Measurements from ENCODE around the gene CHST7.

DNA sequence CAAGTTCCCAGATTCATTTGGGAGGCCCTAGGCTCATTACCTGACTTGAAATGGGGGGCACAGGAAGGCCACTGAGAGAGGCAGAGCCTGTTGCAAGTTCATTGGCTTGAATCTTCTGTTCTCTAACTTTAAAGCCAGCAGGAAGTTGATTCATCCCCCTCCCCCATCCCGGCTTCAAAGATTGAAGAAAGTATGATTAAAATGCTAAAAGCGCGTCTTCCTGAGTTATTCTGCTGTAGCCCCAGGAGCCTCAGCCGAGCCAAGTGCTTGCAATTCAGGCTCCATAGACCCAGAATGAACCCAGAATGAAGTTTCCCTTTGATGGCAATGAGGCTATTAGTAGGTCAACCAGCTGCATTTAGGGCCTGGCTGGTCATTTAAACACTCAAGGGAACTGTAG, 14.7 kb downstream of the CHST7 start:
- TF ChIP-seq TAF1 (IDR thresholded peaks at IDR 0.05; ENCODE audit: low read depth) (no peak), MAX (IDR thresholded peaks at IDR 0.05) (no peak), EP300 (IDR thresholded peaks at IDR 0.05; ENCODE audit: borderline replicate concordance) (no peak), YY1 (IDR thresholded peaks at IDR 0.05; ENCODE audit: low read depth) (no peak), CEBPB (IDR thresholded peaks at IDR 0.05) (no peak), REST (IDR thresholded peaks at IDR 0.05; ENCODE audit: low read depth) (no peak), RAD21 (IDR thresholded peaks at IDR 0.05; ENCODE audit: low read depth) (no peak), CREB1 (IDR thresholded peaks at IDR 0.05; ENCODE audit: low read depth) (no peak), FOXM1 (IDR thresholded peaks at IDR 0.05; ENCODE audit: borderline replicate concordance, low read depth) (no peak), EGR1 (IDR thresholded peaks at IDR 0.05) (no peak), TEAD4 (IDR thresholded peaks at IDR 0.05) (no peak), ZBTB7A (IDR thresholded peaks at IDR 0.05; ENCODE audit: low read depth) (no peak)
- TF ChIP-seq, protein P1, sequence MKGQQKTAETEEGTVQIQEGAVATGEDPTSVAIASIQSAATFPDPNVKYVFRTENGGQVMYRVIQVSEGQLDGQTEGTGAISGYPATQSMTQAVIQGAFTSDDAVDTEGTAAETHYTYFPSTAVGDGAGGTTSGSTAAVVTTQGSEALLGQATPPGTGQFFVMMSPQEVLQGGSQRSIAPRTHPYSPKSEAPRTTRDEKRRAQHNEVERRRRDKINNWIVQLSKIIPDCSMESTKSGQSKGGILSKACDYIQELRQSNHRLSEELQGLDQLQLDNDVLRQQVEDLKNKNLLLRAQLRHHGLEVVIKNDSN (IDR thresholded peaks at IDR 0.05), result no peak

All from Ishikawa (cell line).